Tibial artery (tissue), 4 donors: Measurements from ENCODE around the gene LAD1.

Experiments used
- DNase-seq, 2 donors: peaks; one replicate each; pipeline ENCODE4 v3.0.0-alpha.2; 2019
- H3K27ac ChIP-seq, 2 donors: fragments of 200-600 bp; sonication (generic) in 1 of 2; 1 replicate in 1 of 2; 2 replicates in 1 of 2; pipeline ENCODE4 v1.5.1; 2018 to 2019; ENCODE audit warnings: mild to moderate bottlenecking in 1 of 2
- H3K27me3 ChIP-seq, 2 donors: fragments of 200-600 bp; sonication (generic) in 1 of 2; one replicate each; pipeline versions ENCODE4 v1.5.1 to v1.6.0; 2016 to 2019
- H3K36me3 ChIP-seq, 3 donors: fragments of 200-600 bp; sonication (generic) in 2 of 3; one replicate each; pipeline ENCODE4 v1.5.1; 2016 to 2019; ENCODE audit warnings: mild to moderate bottlenecking in 2 of 3
- H3K4me1 ChIP-seq, 4 donors: fragments of 200-600 bp; sonication (generic) in 2 of 4; 1 replicate in 3 of 4; 2 replicates in 1 of 4; pipeline ENCODE4 v1.5.1; 2016 to 2019
- H3K4me3 ChIP-seq, 2 donors: fragments of 200-600 bp; sonication (generic) in 1 of 2; 1 replicate in 1 of 2; 2 replicates in 1 of 2; pipeline ENCODE4 v1.5.1; 2018 to 2019; ENCODE audit warnings: mild to moderate bottlenecking in 2 of 2
- H3K9me3 ChIP-seq, 3 donors: fragments of 200-600 bp; sonication (generic) in 1 of 3; one replicate each; pipeline ENCODE4 v1.5.1; 2016 to 2019
- CTCF ChIP-seq, 2 experiments: fragments of 200-600 bp in 1 of 2; fragments of 450-650 bp in 1 of 2; IDR thresholded peaks; one replicate each; pipeline ENCODE4 v1.5.1; 2017 to 2019; ENCODE audit warnings: antibody characterized with exemption in 2 of 2, mild to moderate bottlenecking in 1 of 2, moderate library complexity in 1 of 2
- intact Hi-C: fragments of 100-400 bp; cut with DNase I; formaldehyde crosslinking; loops from one replicate; pipeline ENCODE4 v1.15.0; 2023; ENCODE audit warnings: low total_unique reads

The LAD1 gene

GRCh38 chr1:201378804-201379203, 20.3 kb downstream of the LAD1 start:
- no peak overlapping the region for H3K4me3 ChIP-seq
- no peak for DNase-seq
- no peaks in the 10 kb centered on the region for H3K36me3 ChIP-seq
- no peak for TF ChIP-seq CTCF (IDR thresholded peaks at IDR 0.05)
- H3K4me1 ChIP-seq, result peaks cover 0 to 12% (median 0%) of the 10 kb centered on the region in 4 donors
- no peaks in the 10 kb centered on the region for H3K9me3 ChIP-seq
- H3K27me3 ChIP-seq, result peaks cover 0 to 50% of the 10 kb centered on the region in 2 donors
- intact Hi-C loops, result no loop called here
- H3K27ac ChIP-seq, result no peak overlapping the region

DNA sequence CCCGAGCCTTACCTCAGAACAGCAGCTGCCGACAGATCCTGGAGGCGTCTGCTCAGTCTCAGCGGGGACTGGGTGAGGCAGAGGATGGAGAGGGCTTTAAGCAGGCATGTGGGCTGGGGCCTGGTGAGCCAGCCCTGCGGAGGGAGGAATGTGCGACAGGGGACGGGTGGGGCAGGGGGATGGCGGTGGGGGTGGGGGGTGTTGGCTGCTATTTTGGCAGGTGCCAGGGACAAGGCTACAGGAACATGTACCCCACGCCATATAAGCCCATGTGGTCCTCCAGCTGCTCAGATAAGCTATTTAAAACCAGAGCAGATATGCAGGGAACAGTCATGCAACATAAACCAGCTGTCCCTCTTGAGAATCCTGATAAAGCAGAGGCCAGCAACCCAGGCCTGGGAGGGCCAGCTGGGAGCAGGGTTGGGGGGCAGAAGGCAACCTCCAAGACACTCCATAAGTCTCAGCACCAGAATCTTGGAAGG, 21.5 kb downstream of the LAD1 start, which contains the start of gene TNNT2:
TSS of gene TNNT2 (minus strand) at position 70 of the 482 bp plus-strand sequence. CDS start 4,426 bp downstream, outside the sequence.
- DNase-seq, result no peak
- H3K4me3 ChIP-seq, result no peak within 1 kb of the TSS
- H3K4me1 ChIP-seq, result peaks cover 0 to 12% (median 0%) of the 10 kb centered on the region in 4 donors
- no peaks in the 10 kb centered on the region for H3K36me3 ChIP-seq
- TF ChIP-seq CTCF (IDR thresholded peaks at IDR 0.05), result no peak
- H3K9me3 ChIP-seq, result no peaks in the 10 kb centered on the region
- no peak within 1 kb of the TSS for H3K27ac ChIP-seq
- H3K27me3 ChIP-seq, result peaks cover 0 to 53% of the 10 kb centered on the region in 2 donors
- intact Hi-C loops, result no loop called here

DNA sequence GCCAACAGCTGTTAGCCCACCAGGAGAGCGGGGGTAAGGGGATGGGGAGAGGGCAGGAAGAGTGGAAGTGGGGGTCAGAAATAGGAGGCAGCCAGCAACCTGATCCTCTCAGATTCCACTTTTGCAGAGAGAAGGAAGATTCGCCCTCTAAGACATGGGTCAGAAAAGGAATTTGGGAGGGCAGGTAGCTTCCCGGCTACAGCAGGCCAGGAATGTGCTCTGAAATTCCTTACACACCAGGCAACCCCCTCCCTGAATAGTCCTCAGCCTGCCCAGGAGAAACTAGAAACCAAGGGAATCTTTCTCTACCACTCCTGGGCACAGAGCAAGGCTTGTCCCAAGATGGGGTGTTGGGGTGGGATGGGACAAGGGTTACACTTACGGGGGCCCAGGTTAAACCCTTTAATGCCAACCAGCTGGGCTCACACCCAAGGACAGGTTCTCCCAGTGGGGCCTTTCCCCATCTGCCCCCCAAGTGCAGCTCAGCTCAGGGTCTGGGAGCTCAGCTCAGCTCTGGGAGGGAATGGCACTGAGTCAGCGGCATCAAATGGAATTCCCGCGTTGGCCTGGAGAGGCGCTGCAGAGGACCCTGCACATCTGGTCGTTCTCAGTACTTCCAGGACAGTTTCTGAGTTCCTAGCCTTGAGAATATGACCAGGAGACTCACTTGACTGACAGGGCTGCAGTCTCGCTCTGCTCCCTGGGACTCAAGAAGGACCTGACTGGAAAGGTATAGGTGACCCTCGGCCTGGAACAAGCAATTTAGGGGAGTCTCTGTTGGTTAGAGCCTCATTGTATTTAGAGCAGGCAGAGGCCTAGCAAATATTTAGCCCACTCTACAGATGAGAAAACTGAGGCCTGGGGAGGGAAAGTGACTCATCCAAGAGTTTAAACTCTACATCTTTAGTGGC, 22.4 kb downstream of the LAD1 start:
- Histone ChIP-seq H3K36me3 (no peaks in the 10 kb centered on the region), H3K27ac (no peak overlapping the region), H3K27me3 (peaks cover 0 to 54% of the 10 kb centered on the region in 2 donors), H3K4me3 (no peak overlapping the region), H3K9me3 (no peaks in the 10 kb centered on the region), H3K4me1 (peaks cover 0 to 12% (median 0%) of the 10 kb centered on the region in 4 donors)
- DNase-seq, result no peak
- peak in 1 of 2 experiments; percentile 8 for TF ChIP-seq CTCF (IDR thresholded peaks at IDR 0.05)
- intact Hi-C loops, result no loop called here

- intact Hi-C loops, result no loop called here
- Histone ChIP-seq H3K27ac (no peak overlapping the region), H3K27me3 (peaks cover 0 to 52% of the 10 kb centered on the region in 2 donors), H3K36me3 (no peaks in the 10 kb centered on the region), H3K4me1 (peaks cover 0 to 12% (median 0%) of the 10 kb centered on the region in 4 donors), H3K4me3 (no peak overlapping the region), H3K9me3 (no peaks in the 10 kb centered on the region)
- no peak for DNase-seq
- no peak for TF ChIP-seq CTCF (IDR thresholded peaks at IDR 0.05)
Observed at GRCh38 chr1:201376107-201376463, 23.0 kb downstream of the LAD1 start.

- DNase-seq, result no peak
- no peak for TF ChIP-seq CTCF (IDR thresholded peaks at IDR 0.05)
- Histone ChIP-seq H3K27ac (no peak overlapping the region), H3K36me3 (no peaks in the 10 kb centered on the region), H3K9me3 (no peaks in the 10 kb centered on the region), H3K4me3 (no peak overlapping the region), H3K4me1 (peaks cover 0 to 4% (median 0%) of the 10 kb centered on the region in 4 donors), H3K27me3 (peaks cover 0 to 50% of the 10 kb centered on the region in 2 donors)
- intact Hi-C loops, result no loop called here
Observed at GRCh38 chr1:201375169-201375568, 24.0 kb downstream of the LAD1 start.
